D721Med (cell line): ENCODE data around the gene ITPR3.

Source experiments
- DNase-seq: peaks from one replicate; pipeline ENCODE4 v3.0.0; 2011; ENCODE audit warnings: low spot score; ENCODE audit not compliant: insufficient read length
- FAIRE-seq: peaks from 2 replicates; lab custom pipeline; 2011; peaks lifted over from hg19 to GRCh38; lab: Jason Lieb, UNC
- CTCF ChIP-seq: IDR thresholded peaks from 2 replicates; pipeline ENCODE4 v1.5.1; 2012; ENCODE audit warnings: mild to moderate bottlenecking, control low read depth; ENCODE audit not compliant: insufficient read depth; ENCODE audit errors: missing control alignments

The ITPR3 gene

GRCh38 chr6:33712914-33713313 is 91.8 kb downstream of the ITPR3 start:
- DNase-seq (no peak), FAIRE-seq (no peak)
- no peak for TF ChIP-seq CTCF

- no peak for TF ChIP-seq CTCF
- FAIRE-seq (no peak), DNase-seq (no peak)
Observed at GRCh38 chr6:33713786-33714185, 92.7 kb downstream of the ITPR3 start.

GRCh38 chr6:33714385-33715040 is 93.4 kb downstream of the ITPR3 start:
- no peak for FAIRE-seq
- DNase-seq = no peak

GRCh38 chr6:33716379-33716778 is 95.3 kb downstream of the ITPR3 start:
- FAIRE-seq (no peak), DNase-seq (no peak)
- TF ChIP-seq CTCF = no peak

More at GRCh38 chr6:33714385-33715040, 93.4 kb downstream of the ITPR3 start:
- TF ChIP-seq CTCF = no peak

- DNase-seq (no peak), FAIRE-seq (no peak)
- no peak for TF ChIP-seq CTCF
Observed at GRCh38 chr6:33716890-33717632, 95.9 kb downstream of the ITPR3 start.

GRCh38 chr6:33717934-33718455 is 96.9 kb downstream of the ITPR3 start:
- TF ChIP-seq CTCF = no peak
- FAIRE-seq = no peak

GRCh38 chr6:33718713-33719112 is 97.6 kb downstream of the ITPR3 start:
- FAIRE-seq = no peak
- no peak for TF ChIP-seq CTCF
- DNase-seq = no peak

More at GRCh38 chr6:33717934-33718455, 96.9 kb downstream of the ITPR3 start:
- DNase-seq = no peak
